ENCODE measurements around the gene BTBD3. TPM values are rescaled to one million over a fixed set of nuclear protein-coding genes. Genes with fewer than 3 reads are reported as not detected.

BTBD3 gene
- total and polyA plus RNA-seq, 2 donors (not counting 3 experiments of a cell fraction or from before 2014, with no cell fraction given), result 18.6 to 29.3 TPM

GRCh38 chr20:11970243-11970836 lies 52.6 kb downstream of the BTBD3 start:
- BruUV-seq (replicated peaks), result no TSS peak
- H3K79me2 ChIP-seq (ENCODE audit: control insufficient read depth, insufficient read depth, low read length), result no peaks in the 10 kb centered on the region
- H4K20me1 ChIP-seq (replicated peaks; ENCODE audit: control insufficient read depth, extremely low read depth, insufficient read depth, low read length), result no peaks in the 10 kb centered on the region
- H3K4me3 ChIP-seq (replicated peaks in 1 of 3; ENCODE audit: insufficient read depth in 1 of 3, low read depth in 1 of 3, low read length in 3 of 3), result no peak overlapping the region
- intact Hi-C loops (cut with micrococcal nuclease), result no loop called here
- dilution Hi-C loops (cut with MboI; ENCODE audit: extremely low pct_ligation_motif_present, low sequenced_read_pairs), result no loop called here
- H3K9me1 ChIP-seq (replicated peaks; ENCODE audit: control insufficient read depth, extremely low read depth, insufficient read depth, low read length), result no peaks in the 10 kb centered on the region
- FAIRE-seq, result no peak
- no peaks in the 10 kb centered on the region for H3K36me3 ChIP-seq (ENCODE audit: control insufficient read depth in 2 of 2, extremely low read depth in 1 of 2, insufficient read depth in 2 of 2, low read length in 2 of 2)
- POLR2A ChIA-PET, result no interaction called here
- H3K4me1 ChIP-seq (ENCODE audit: control insufficient read depth, extremely low read depth, insufficient read depth, low read length), result no peaks in the 10 kb centered on the region
- CTCF ChIA-PET, result no interaction called here
- no peak overlapping the region for H3K27ac ChIP-seq (ENCODE audit: insufficient read depth, low read depth, low read length)
- H2AFZ ChIP-seq (ENCODE audit: low read depth, low read length), result no peak overlapping the region
- H3K4me2 ChIP-seq (ENCODE audit: insufficient read depth, low read length), result no peak overlapping the region
- H3K27me3 ChIP-seq (ENCODE audit: control insufficient read depth in 2 of 2, insufficient read depth in 2 of 2, low read length in 2 of 2), result no peaks in the 10 kb centered on the region
- H3K9me3 ChIP-seq (replicated peaks; ENCODE audit: control insufficient read depth, insufficient read depth, low read length), result no peaks in the 10 kb centered on the region
- DNase-seq (ENCODE audit: low read depth, low spot score), result no peak
- H3K9ac ChIP-seq (replicated peaks; ENCODE audit: extremely low read depth, insufficient read depth, low read length), result no peak overlapping the region
- TF ChIP-seq POLR2A (IDR thresholded peaks at IDR 0.05; ENCODE audit: low read depth, low read length), result no peak
- TF ChIP-seq JUN (IDR thresholded peaks at IDR 0.05; ENCODE audit: borderline replicate concordance, insufficient read depth, insufficient read length, low read depth), result no peak

- no TSS peak for BruUV-seq (replicated peaks)
- FAIRE-seq (no peak), DNase-seq (ENCODE audit: low read depth, low spot score) (no peak)
- no peaks in the 10 kb centered on the region for H3K4me1 ChIP-seq (ENCODE audit: control insufficient read depth, extremely low read depth, insufficient read depth, low read length)
- H2AFZ ChIP-seq (ENCODE audit: low read depth, low read length), result no peak overlapping the region
- H3K27ac ChIP-seq (ENCODE audit: insufficient read depth, low read depth, low read length), result no peak overlapping the region
- H3K36me3 ChIP-seq (ENCODE audit: control insufficient read depth in 2 of 2, extremely low read depth in 1 of 2, insufficient read depth in 2 of 2, low read length in 2 of 2), result no peaks in the 10 kb centered on the region
- no peaks in the 10 kb centered on the region for H3K79me2 ChIP-seq (ENCODE audit: control insufficient read depth, insufficient read depth, low read length)
- ChIA-PET CTCF (no interaction called here), POLR2A (no interaction called here)
- TF ChIP-seq FOS (IDR thresholded peaks at IDR 0.05; ENCODE audit: borderline replicate concordance, insufficient read depth, low read length), result no peak
- TF ChIP-seq GATA2 (IDR thresholded peaks at IDR 0.05; ENCODE audit: insufficient read depth, insufficient read length, low read depth, low read length), result no peak
- TF ChIP-seq MYC (IDR thresholded peaks at IDR 0.05; ENCODE audit: low read depth, low read length), result no peak
- no peak for TF ChIP-seq CTCF (IDR thresholded peaks at IDR 0.05; ENCODE audit: extremely low read depth in 1 of 2, insufficient read depth in 1 of 2, low read depth in 1 of 2, low read length in 2 of 2)
- no peak for TF ChIP-seq MAX (IDR thresholded peaks at IDR 0.05; ENCODE audit: insufficient read depth, insufficient read length)
- no peak for TF ChIP-seq JUN (IDR thresholded peaks at IDR 0.05; ENCODE audit: borderline replicate concordance, insufficient read depth, insufficient read length, low read depth)
- TF ChIP-seq EZH2 (IDR thresholded peaks at IDR 0.05; ENCODE audit: borderline replicate concordance, low read depth, low read length, severe bottlenecking), result no peak
- TF ChIP-seq POLR2A (IDR thresholded peaks at IDR 0.05; ENCODE audit: low read depth, low read length), result no peak
- no peak for TF ChIP-seq POLR2AphosphoS5 (IDR thresholded peaks at IDR 0.05; ENCODE audit: insufficient read depth, low read depth, low read length)
- no peak overlapping the region for H3K4me2 ChIP-seq (ENCODE audit: insufficient read depth, low read length)
- H3K9me1 ChIP-seq (replicated peaks; ENCODE audit: control insufficient read depth, extremely low read depth, insufficient read depth, low read length), result no peaks in the 10 kb centered on the region
- H3K4me3 ChIP-seq (replicated peaks in 1 of 3; ENCODE audit: insufficient read depth in 1 of 3, low read depth in 1 of 3, low read length in 3 of 3), result no peak overlapping the region
- no peak overlapping the region for H3K9ac ChIP-seq (replicated peaks; ENCODE audit: extremely low read depth, insufficient read depth, low read length)
- H4K20me1 ChIP-seq (replicated peaks; ENCODE audit: control insufficient read depth, extremely low read depth, insufficient read depth, low read length), result no peaks in the 10 kb centered on the region
- intact Hi-C loops (cut with micrococcal nuclease), result no loop called here
- no peaks in the 10 kb centered on the region for H3K9me3 ChIP-seq (replicated peaks; ENCODE audit: control insufficient read depth, insufficient read depth, low read length)
- no peaks in the 10 kb centered on the region for H3K27me3 ChIP-seq (ENCODE audit: control insufficient read depth in 2 of 2, insufficient read depth in 2 of 2, low read length in 2 of 2)
- dilution Hi-C loops (cut with MboI; ENCODE audit: extremely low pct_ligation_motif_present, low sequenced_read_pairs), result no loop called here
Observed at GRCh38 chr20:11972478-11972877, 54.8 kb downstream of the BTBD3 start.

Measured in endothelial cell of umbilical vein (primary cell).